Globus pallidus (tissue), 1 donor: Measurements from ENCODE around the gene SPATA31A1.
"Not testable (repeated sequence)": the region's sequence is repeated elsewhere in the genome, so short reads cannot be mapped to it uniquely, and the experiment has no call there.

Experiments used
- DNase-seq: peaks from one replicate; pipeline ENCODE4 v3.0.0-alpha.2; 2015; ENCODE audit warnings: low spot score

The SPATA31A1 gene

DNA sequence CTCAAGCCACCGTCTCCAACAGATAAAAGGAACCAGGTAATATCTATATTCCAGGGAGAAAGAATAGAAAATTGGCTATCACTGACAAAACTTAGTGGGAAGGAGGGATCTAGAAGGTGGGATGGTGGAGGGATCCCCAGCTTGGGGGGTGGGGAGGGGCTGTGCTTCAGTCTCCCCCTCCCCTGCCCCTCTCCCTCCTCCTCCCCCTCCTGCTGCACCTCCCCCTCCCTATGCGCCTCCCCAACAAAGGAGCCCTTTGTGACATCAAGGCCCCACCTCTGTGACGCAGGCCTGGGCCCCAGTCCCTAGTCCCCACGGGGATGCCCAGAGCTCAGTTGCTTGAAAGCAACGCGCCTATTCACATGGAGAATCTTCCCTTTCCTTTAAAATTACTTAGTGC, at the start of gene SPATA31A1:
TSS of gene SPATA31A1 (plus strand) at position 301 of the 400 bp plus-strand sequence. CDS start at position 363, 62 bp downstream.
- DNase-seq: not testable (repeated sequence)

DNA sequence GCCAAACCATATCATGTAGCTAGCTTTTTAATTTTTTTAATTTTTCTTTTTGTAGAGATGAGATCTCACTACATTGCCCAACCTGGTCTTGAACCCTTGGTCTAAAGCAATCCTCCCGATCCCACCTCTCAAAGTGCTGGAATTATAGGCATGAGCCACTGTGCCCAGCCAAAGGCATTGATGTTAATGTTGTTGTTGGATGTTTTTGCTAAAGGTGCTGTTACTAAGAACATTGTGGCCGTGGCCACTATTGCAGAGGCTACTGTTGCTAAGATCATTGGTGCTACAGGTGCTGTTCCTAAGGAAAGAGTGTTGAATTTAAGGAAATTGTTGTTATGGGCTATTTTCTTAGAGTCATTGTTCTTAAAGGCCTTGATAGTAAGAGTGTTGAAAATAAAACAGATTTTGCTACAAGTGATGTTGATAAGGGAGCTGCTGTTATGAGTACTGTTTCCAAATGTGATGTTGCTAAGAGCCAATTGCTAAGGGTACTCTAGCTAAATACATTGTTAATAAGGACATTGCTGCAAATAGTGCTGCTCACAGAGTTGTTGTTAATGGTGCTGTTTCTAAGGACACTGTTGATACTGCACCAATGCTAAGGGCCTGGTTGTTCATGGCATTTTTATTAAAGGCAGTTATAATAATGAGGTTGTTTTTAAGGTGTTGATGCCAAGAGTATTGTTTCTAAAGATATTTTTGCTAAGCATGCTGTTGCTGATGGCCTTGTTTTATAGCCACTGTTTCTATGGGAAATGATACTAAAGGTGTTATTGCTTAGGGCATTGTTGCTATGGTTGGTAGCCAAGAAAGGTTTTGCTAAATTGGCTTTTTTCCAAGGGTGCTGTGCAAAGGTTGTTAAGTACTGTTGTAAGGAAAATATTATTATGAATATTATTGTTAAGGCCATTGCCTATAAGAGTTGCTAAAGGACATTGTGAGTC, 52.1 kb downstream of the SPATA31A1 start:
- not testable (repeated sequence) for DNase-seq

DNA sequence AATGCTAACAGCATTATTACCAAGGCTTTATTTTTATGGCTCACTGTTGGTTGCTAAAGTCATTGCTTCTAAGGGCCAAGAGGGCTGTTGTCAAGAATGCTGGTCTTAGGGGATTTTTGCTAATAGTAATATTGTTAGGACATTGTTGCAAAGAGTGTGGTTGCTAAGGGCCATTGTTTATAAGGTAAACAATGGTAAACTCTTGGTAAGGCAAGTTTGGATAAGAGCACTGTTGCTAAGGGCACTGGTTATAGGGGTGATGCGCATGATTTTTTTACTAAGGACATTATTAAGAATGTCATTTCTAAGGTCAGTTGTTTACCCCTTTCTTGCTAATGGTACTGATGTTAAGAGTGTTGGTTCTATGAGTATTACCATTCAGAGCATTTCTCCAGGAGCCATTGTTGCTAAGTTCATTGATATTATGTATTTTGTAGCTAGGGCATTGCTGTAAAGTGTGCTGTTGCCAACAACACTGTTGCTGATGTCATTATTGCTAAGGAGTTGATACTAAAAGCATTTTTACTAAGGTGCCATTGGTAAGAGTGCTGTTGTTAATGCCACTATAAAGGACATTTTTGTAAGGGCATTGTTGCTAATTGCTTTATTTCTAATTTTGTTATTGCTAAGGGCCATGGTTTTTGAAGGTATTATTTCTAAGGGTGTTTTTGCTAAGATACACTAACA, 55.9 kb downstream of the SPATA31A1 start:
- not testable (repeated sequence) for DNase-seq
